ENCODE data around the gene STX8.

- TF ChIP-seq CTCF (IDR thresholded peaks at IDR 0.05): no peak
- no peak for TF ChIP-seq POLR2A (IDR thresholded peaks at IDR 0.05)
Measured at GRCh38 chr17:9204637-9205329, 370.8 kb downstream of the STX8 start.
